Osteocyte (in vitro differentiated cells): ENCODE measurements around the gene ANK2. TPM values are rescaled to one million over a fixed set of nuclear protein-coding genes. Genes with fewer than 3 reads are reported as not detected.

Experiments used
- DNase-seq: peaks from one replicate; pipeline ENCODE4 v3.0.0; 2021; ENCODE audit warnings: mixed read lengths; ENCODE audit not compliant: unreplicated experiment; ENCODE audit errors: extremely low spot score
- H3K27ac Mint-ChIP-seq: one replicate; pipeline ENCODE4 v1.8.0; 2021; ENCODE audit warnings: mild to moderate bottlenecking, mixed read lengths; ENCODE audit not compliant: unreplicated experiment
- H3K27me3 Mint-ChIP-seq: one replicate; pipeline ENCODE4 v1.8.0; 2021; ENCODE audit warnings: mixed read lengths; ENCODE audit not compliant: unreplicated experiment
- H3K36me3 Mint-ChIP-seq: one replicate; pipeline ENCODE4 v1.8.0; 2021; ENCODE audit warnings: mixed read lengths; ENCODE audit not compliant: unreplicated experiment
- H3K4me1 Mint-ChIP-seq: one replicate; pipeline ENCODE4 v1.8.0; 2021; ENCODE audit warnings: mixed read lengths; ENCODE audit not compliant: unreplicated experiment
- H3K4me3 Mint-ChIP-seq: one replicate; pipeline ENCODE4 v1.8.0; 2021; ENCODE audit warnings: mild to moderate bottlenecking, moderate library complexity, mixed read lengths; ENCODE audit not compliant: unreplicated experiment
- H3K9me3 Mint-ChIP-seq: one replicate; pipeline ENCODE4 v1.8.0; 2021; ENCODE audit warnings: mixed read lengths; ENCODE audit not compliant: unreplicated experiment
- total RNA-seq: library from RNA; stranded (reverse); gene quantifications from 2 replicates; pipeline ENCODE4 v1.2.1, GENCODE V29; 2021
- TF ChIP-seq, protein P1 (sequence below): fragments of 200-600 bp; sonication (generic); IDR thresholded peaks from 2 replicates; pipeline ENCODE4 v1.5.0; 2021; ENCODE audit warnings: antibody characterized with exemption, mild to moderate bottlenecking, moderate library complexity

ANK2 gene
- total RNA-seq, 1 donor from 2014 or later: 17.2 TPM

DNA sequence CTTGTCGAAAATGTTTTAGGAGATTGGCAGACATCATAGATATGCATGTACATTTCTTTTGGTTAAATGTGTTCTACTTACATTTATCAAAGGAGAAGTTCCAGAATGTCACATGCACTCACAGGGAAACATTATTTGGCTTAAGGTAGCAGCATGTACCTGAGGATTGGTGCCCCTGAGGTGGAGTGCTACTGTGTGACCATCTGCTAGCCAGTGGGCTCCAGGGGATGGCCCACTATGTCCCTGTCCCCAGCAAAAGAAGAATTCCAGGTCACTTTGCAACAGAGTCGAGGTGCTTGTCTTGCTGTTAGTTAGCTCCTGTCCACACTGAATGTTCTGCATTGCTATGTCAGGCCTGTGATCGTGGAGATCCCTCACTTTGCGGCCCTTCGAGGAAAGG is 283.2 kb downstream of the ANK2 start:
- DNase-seq: no peak
- H3K4me1 Mint-ChIP-seq: no peaks in the 10 kb centered on the region
- H3K27ac Mint-ChIP-seq: no peak overlapping the region
- TF ChIP-seq, protein P1, sequence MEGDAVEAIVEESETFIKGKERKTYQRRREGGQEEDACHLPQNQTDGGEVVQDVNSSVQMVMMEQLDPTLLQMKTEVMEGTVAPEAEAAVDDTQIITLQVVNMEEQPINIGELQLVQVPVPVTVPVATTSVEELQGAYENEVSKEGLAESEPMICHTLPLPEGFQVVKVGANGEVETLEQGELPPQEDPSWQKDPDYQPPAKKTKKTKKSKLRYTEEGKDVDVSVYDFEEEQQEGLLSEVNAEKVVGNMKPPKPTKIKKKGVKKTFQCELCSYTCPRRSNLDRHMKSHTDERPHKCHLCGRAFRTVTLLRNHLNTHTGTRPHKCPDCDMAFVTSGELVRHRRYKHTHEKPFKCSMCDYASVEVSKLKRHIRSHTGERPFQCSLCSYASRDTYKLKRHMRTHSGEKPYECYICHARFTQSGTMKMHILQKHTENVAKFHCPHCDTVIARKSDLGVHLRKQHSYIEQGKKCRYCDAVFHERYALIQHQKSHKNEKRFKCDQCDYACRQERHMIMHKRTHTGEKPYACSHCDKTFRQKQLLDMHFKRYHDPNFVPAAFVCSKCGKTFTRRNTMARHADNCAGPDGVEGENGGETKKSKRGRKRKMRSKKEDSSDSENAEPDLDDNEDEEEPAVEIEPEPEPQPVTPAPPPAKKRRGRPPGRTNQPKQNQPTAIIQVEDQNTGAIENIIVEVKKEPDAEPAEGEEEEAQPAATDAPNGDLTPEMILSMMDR: no peak
- H3K9me3 Mint-ChIP-seq: no peaks in the 10 kb centered on the region
- H3K36me3 Mint-ChIP-seq: peaks cover 3% of the 10 kb centered on the region
- no peaks in the 10 kb centered on the region for H3K27me3 Mint-ChIP-seq
- no peak overlapping the region for H3K4me3 Mint-ChIP-seq

DNA sequence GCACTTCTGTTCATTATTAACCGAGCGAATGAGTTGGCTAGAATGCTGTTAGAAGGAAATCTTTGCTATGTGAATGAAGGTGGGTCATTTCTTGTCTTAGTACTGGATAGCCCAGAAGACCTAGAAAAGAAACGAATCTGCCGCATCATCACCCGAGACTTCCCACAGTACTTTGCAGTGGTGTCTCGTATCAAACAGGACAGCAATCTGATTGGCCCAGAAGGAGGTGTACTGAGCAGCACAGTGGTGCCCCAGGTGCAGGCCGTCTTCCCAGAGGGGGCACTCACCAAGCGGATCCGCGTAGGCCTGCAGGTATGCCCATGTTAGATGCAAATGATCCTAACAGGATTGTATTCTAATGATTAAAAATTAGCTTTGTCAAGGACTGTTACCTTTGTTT is 286.3 kb downstream of the ANK2 start:
- Mint-ChIP-seq H3K4me3 (no peak overlapping the region), H3K27me3 (no peaks in the 10 kb centered on the region), H3K36me3 (peaks cover 3% of the 10 kb centered on the region), H3K4me1 (no peaks in the 10 kb centered on the region), H3K9me3 (no peaks in the 10 kb centered on the region), H3K27ac (no peak overlapping the region)
- DNase-seq: no peak
- TF ChIP-seq, protein P1: no peak

DNA sequence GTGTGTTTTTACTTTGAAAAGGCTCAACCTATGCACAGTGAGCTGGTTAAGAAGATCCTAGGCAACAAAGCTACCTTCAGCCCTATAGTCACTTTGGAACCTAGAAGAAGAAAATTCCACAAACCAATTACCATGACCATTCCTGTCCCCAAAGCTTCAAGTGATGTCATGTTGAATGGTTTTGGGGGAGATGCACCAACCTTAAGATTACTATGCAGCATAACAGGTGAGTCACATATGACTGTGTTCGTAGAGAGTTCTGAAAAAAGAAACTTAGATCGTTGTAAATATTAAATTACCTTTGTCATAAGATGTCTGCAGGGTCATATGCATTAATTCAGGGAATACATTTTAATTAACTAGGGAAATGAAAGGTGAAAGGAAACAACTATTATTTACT is 287.1 kb downstream of the ANK2 start:
- no peak for DNase-seq
- Mint-ChIP-seq H3K4me1 (no peaks in the 10 kb centered on the region), H3K4me3 (no peak overlapping the region), H3K36me3 (peaks cover 3% of the 10 kb centered on the region), H3K9me3 (no peaks in the 10 kb centered on the region), H3K27ac (no peak overlapping the region), H3K27me3 (no peaks in the 10 kb centered on the region)
- TF ChIP-seq, protein P1: no peak

DNA sequence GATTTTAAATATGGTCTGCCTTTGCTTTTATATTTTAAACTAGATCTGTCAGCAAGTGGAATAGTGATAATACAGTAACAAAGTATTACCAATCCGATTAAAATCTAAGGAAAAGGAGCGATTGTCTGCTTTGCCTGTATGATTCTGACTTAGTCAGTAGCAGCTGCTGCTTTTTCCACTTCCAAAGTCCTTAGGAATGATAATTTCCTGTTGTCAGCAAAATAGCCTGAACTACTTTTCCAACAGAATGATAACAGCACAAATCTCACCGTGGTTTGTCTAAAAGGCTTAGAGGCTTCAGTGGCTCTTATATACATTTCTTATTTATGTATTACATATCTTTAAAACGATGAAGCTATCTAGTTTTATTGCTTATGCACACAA is 290.0 kb downstream of the ANK2 start:
- H3K27me3 Mint-ChIP-seq: no peaks in the 10 kb centered on the region
- H3K9me3 Mint-ChIP-seq: no peaks in the 10 kb centered on the region
- peaks cover 3% of the 10 kb centered on the region for H3K36me3 Mint-ChIP-seq

DNA sequence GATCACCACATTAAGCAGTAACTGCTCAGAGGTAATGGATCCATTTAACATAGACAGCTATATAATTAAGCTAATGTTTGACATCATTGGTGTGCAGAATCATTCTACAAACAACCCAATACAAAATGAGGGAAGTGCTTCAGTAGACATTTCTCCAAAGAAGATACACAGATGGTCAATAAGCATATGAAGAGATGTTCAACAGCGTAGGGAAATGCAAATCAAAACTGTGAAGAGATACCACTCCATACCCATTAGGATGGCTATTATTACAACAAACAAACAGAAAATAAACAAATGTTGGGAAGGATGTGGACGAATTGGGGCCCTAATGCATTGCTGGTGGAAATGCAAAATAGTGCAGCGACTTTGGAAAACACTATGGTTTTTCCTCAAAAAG is 294.6 kb downstream of the ANK2 start:
- DNase-seq: no peak
- Mint-ChIP-seq H3K9me3 (no peaks in the 10 kb centered on the region), H3K27ac (no peak overlapping the region), H3K4me1 (no peaks in the 10 kb centered on the region), H3K36me3 (no peaks in the 10 kb centered on the region), H3K4me3 (no peak overlapping the region), H3K27me3 (no peaks in the 10 kb centered on the region)
- TF ChIP-seq, protein P1: no peak

More for the DNA sequence above, 290.0 kb downstream of the ANK2 start:
- TF ChIP-seq, protein P1: no peak
- no peak for DNase-seq
- no peak overlapping the region for H3K27ac Mint-ChIP-seq
- H3K4me3 Mint-ChIP-seq: no peak overlapping the region
- H3K4me1 Mint-ChIP-seq: no peaks in the 10 kb centered on the region
